ENCODE data around the gene PPP2R2B. TPM values are rescaled to one million over a fixed set of nuclear protein-coding genes. Genes with fewer than 3 reads are reported as not detected.

Gene PPP2R2B
- total and polyA plus RNA-seq, 2 of the 4 experiments (the other 2 are of a cell fraction), result not detected

DNA sequence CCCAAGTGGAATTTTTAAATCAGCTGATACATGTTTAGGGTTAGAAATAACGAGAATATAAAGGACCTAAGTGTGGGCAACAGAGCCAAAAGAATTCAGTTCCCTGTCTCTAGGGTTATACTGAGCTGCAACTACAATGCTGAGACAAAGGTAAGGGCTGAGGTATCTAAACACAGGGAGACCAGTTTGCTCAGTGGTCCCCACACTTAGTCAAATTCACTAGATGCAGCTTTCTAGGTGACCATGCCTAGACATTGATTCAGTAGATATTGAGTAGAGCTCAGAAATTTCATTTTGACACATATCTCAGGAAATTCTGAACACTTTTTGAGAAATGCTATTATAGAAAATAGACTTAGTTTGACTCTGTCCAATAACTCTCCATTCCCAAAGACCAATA is 84.8 kb downstream of the PPP2R2B start:
- intact Hi-C loops (cut with micrococcal nuclease) (loop anchor here (10.0 kb wide), 1 partner anchor 189 kb away; no protein-coding TSS in a partner anchor), in situ Hi-C loops (cut with MboI; ENCODE audit: low sequenced_read_pairs) (no loop called here), dilution Hi-C loops (cut with HindIII; ENCODE audit: low sequenced_read_pairs, unreplicated experiment) (no loop called here)
- Histone ChIP-seq H2BK15ac (ENCODE audit: low read depth, low read length) (no peak overlapping the region), H3K18ac (ENCODE audit: low read depth, low read length) (no peak overlapping the region), H4K5ac (ENCODE audit: low read depth, low read length) (no peak overlapping the region), H3K4me2 (ENCODE audit: low read depth, low read length) (no peak overlapping the region), H3K79me1 (ENCODE audit: low read depth in 1 of 2, low read length in 2 of 2) (no peaks in the 10 kb centered on the region), H4K20me1 (ENCODE audit: insufficient read depth, low read length) (no peaks in the 10 kb centered on the region), H2BK20ac (ENCODE audit: low read depth, low read length) (no peak overlapping the region), H3K9ac (ENCODE audit: low read depth, low read length) (no peak overlapping the region), H3K27me3 (ENCODE audit: control insufficient read depth, insufficient read depth, low read length) (no peaks in the 10 kb centered on the region), H2AFZ (replicated peaks; ENCODE audit: low read length, poor library complexity) (no peak overlapping the region), H3K14ac (replicated peaks; ENCODE audit: low read depth, low read length) (no peak overlapping the region), H3K56ac (ENCODE audit: extremely low read depth, insufficient read depth, low read length) (no peak overlapping the region), H3K4me3 (ENCODE audit: insufficient read depth, low read depth, low read length) (no peak overlapping the region), H4K91ac (ENCODE audit: insufficient read depth, low read depth, low read length) (no peak overlapping the region), H3K9me3 (ENCODE audit: control insufficient read depth, insufficient read depth, low read length) (no peaks in the 10 kb centered on the region), H2BK120ac (ENCODE audit: low read depth, low read length) (no peak overlapping the region), H3K27ac (ENCODE audit: insufficient read depth, low read length) (no peak overlapping the region), H2AK5ac (ENCODE audit: low read depth, low read length) (no peak overlapping the region), H2BK5ac (ENCODE audit: low read depth, low read length, poor library complexity, severe bottlenecking) (no peak overlapping the region), H4K8ac (ENCODE audit: low read depth in 2 of 2, low read length in 2 of 2) (no peak overlapping the region), H3K23ac (ENCODE audit: low read depth, low read length) (no peak overlapping the region), H3K4ac (ENCODE audit: low read depth, low read length) (no peak overlapping the region), H2AK9ac (replicated peaks; ENCODE audit: low read depth, low read length, poor library complexity) (no peak overlapping the region), H3K4me1 (ENCODE audit: control insufficient read depth, insufficient read depth, low read length) (no peaks in the 10 kb centered on the region), H3K9me1 (ENCODE audit: insufficient read depth, low read length) (no peaks in the 10 kb centered on the region), H3K36me3 (ENCODE audit: control insufficient read depth, insufficient read depth, low read length) (no peaks in the 10 kb centered on the region)
- no CpG with 5 or more reads among the region's 1 CpG for WGBS, 2 experiments (ENCODE audit: extremely low coverage in 2 of 2, insufficient read length in 1 of 2)
- DNase-seq (no peak), ATAC-seq (ENCODE audit: low read depth) (no peak)
- no TSS peak for BruUV-seq (replicated peaks)
- ChIA-PET POLR2A (ENCODE audit: unreplicated experiment) (no interaction called here), CTCF (no interaction called here)
- TF ChIP-seq POLR2A (IDR thresholded peaks at IDR 0.05; ENCODE audit: low read depth, low read length), result no peak
- TF ChIP-seq CHD1 (IDR thresholded peaks at IDR 0.05; ENCODE audit: low read depth, low read length), result no peak
- TF ChIP-seq, protein P1, sequence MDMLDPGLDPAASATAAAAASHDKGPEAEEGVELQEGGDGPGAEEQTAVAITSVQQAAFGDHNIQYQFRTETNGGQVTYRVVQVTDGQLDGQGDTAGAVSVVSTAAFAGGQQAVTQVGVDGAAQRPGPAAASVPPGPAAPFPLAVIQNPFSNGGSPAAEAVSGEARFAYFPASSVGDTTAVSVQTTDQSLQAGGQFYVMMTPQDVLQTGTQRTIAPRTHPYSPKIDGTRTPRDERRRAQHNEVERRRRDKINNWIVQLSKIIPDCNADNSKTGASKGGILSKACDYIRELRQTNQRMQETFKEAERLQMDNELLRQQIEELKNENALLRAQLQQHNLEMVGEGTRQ (IDR thresholded peaks at IDR 0.05; ENCODE audit: low read depth, low read length), result no peak
- TF ChIP-seq MXI1 (IDR thresholded peaks at IDR 0.05; ENCODE audit: borderline replicate concordance, low read depth, low read length), result no peak
- no peak for TF ChIP-seq MAFK (IDR thresholded peaks at IDR 0.05; ENCODE audit: low read depth, low read length)
- no peak for TF ChIP-seq RFX5 (IDR thresholded peaks at IDR 0.05; ENCODE audit: low read depth, low read length)
- no peak for TF ChIP-seq FOS (IDR thresholded peaks at IDR 0.05; ENCODE audit: low read depth, low read length)
- no peak for TF ChIP-seq MAZ (IDR thresholded peaks at IDR 0.05; ENCODE audit: borderline replicate concordance, low read depth, low read length)
- no peak for TF ChIP-seq CEBPB (IDR thresholded peaks at IDR 0.05; ENCODE audit: low read depth, low read length)
- TF ChIP-seq SMC3 (IDR thresholded peaks at IDR 0.05; ENCODE audit: low read depth, low read length), result no peak
- TF ChIP-seq RAD21 (IDR thresholded peaks at IDR 0.05; ENCODE audit: low read length), result no peak
- TF ChIP-seq, protein P2, sequence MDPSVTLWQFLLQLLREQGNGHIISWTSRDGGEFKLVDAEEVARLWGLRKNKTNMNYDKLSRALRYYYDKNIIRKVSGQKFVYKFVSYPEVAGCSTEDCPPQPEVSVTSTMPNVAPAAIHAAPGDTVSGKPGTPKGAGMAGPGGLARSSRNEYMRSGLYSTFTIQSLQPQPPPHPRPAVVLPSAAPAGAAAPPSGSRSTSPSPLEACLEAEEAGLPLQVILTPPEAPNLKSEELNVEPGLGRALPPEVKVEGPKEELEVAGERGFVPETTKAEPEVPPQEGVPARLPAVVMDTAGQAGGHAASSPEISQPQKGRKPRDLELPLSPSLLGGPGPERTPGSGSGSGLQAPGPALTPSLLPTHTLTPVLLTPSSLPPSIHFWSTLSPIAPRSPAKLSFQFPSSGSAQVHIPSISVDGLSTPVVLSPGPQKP (IDR thresholded peaks at IDR 0.05; ENCODE audit: borderline replicate concordance, low read depth, low read length), result no peak
- TF ChIP-seq BHLHE40 (IDR thresholded peaks at IDR 0.05; ENCODE audit: low read depth, low read length), result no peak
- TF ChIP-seq, protein P3, sequence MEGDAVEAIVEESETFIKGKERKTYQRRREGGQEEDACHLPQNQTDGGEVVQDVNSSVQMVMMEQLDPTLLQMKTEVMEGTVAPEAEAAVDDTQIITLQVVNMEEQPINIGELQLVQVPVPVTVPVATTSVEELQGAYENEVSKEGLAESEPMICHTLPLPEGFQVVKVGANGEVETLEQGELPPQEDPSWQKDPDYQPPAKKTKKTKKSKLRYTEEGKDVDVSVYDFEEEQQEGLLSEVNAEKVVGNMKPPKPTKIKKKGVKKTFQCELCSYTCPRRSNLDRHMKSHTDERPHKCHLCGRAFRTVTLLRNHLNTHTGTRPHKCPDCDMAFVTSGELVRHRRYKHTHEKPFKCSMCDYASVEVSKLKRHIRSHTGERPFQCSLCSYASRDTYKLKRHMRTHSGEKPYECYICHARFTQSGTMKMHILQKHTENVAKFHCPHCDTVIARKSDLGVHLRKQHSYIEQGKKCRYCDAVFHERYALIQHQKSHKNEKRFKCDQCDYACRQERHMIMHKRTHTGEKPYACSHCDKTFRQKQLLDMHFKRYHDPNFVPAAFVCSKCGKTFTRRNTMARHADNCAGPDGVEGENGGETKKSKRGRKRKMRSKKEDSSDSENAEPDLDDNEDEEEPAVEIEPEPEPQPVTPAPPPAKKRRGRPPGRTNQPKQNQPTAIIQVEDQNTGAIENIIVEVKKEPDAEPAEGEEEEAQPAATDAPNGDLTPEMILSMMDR (conservative IDR thresholded peaks at IDR 0.05; ENCODE audit: low read depth, low read length), result no peak
- TF ChIP-seq NFE2L2 (IDR thresholded peaks at IDR 0.05; ENCODE audit: low read depth, low read length), result no peak
